Breast epithelium (tissue), 3 donors: ENCODE data around the gene PPL.

Experiments used
- POLR2A ChIP-seq: fragments of 450-650 bp; IDR thresholded peaks from one replicate; pipeline ENCODE4 v1.6.1; 2016; ENCODE audit warnings: antibody characterized with exemption, mild to moderate bottlenecking, moderate library complexity
- POLR2AphosphoS5 ChIP-seq, 3 donors: sonication (generic); formaldehyde crosslinking; IDR thresholded peaks; one replicate each; pipeline ENCODE4 v1.6.1; 2017; ENCODE audit warnings: antibody characterized with exemption in 3 of 3
- TF ChIP-seq, protein P1 (sequence below), 3 donors: fragments of 450-650 bp; IDR thresholded peaks; one replicate each; pipeline ENCODE4 v1.5.1; 2016 to 2017; ENCODE audit warnings: antibody characterized with exemption in 3 of 3, mild to moderate bottlenecking in 3 of 3, moderate library complexity in 3 of 3

DNA sequence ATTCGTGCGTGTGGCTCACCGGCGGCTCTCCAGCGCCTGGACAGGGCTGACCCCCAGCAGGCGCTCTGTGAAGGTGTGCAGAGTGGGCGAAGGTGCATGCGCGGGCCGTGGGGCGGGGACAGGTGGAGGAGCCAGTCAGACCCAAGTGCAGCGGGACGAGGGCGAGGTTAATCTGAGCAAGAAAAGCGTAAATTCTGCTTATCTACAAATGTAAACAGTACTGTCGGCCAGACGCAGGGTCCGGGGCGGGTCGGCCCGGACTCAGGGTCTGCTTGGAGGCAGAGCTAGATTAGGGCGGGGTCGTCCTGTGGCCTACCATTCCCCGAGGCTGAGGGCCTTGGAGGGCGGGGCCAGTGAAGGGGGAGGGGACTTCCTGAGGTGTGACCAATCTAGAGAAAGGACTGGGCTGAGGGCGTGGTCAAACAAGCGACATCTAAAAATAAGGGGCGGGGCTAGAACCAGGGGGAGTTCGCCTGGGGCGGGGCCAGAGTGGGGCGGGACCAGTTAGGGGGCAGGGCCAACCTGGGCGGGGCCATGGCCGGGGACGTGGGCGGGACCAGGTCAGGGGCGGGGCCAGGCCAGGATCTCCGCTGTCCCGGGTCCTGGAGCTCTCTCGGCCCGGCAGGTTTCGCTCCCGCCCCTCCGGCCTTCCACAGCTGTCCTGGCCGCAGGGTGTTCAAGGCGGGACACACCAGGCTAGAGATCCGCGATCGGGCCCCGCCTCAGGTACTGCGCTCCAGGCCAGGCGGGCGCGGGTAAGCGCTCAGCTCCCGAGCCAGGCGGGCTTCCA, 21.0 kb upstream of the PPL start, which contains the start of gene SEC14L5:
- TF ChIP-seq, protein P1, sequence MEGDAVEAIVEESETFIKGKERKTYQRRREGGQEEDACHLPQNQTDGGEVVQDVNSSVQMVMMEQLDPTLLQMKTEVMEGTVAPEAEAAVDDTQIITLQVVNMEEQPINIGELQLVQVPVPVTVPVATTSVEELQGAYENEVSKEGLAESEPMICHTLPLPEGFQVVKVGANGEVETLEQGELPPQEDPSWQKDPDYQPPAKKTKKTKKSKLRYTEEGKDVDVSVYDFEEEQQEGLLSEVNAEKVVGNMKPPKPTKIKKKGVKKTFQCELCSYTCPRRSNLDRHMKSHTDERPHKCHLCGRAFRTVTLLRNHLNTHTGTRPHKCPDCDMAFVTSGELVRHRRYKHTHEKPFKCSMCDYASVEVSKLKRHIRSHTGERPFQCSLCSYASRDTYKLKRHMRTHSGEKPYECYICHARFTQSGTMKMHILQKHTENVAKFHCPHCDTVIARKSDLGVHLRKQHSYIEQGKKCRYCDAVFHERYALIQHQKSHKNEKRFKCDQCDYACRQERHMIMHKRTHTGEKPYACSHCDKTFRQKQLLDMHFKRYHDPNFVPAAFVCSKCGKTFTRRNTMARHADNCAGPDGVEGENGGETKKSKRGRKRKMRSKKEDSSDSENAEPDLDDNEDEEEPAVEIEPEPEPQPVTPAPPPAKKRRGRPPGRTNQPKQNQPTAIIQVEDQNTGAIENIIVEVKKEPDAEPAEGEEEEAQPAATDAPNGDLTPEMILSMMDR (IDR thresholded peaks at IDR 0.05): no peak
- TF ChIP-seq POLR2AphosphoS5 (IDR thresholded peaks at IDR 0.05) (peak in 1 of 3 donors; percentile 35), POLR2A (no peak)
